HG02938 (cell line): Measurements from ENCODE around the gene STIM2.
"Not testable (repeated sequence)": the region's sequence is repeated elsewhere in the genome, so short reads cannot be mapped to it uniquely, and the experiment has no call there.

Source experiments
- ATAC-seq: cut with Tn5 transposase; IDR thresholded peaks from one replicate; pipeline ENCODE4 v1.9.1; 2021; ENCODE audit warnings: mild to moderate bottlenecking, moderate library complexity; ENCODE audit not compliant: unreplicated experiment

STIM2 gene

GRCh38 chr4:26947318-26947717 lies 86.7 kb downstream of the STIM2 start:
- no peak for ATAC-seq

DNA sequence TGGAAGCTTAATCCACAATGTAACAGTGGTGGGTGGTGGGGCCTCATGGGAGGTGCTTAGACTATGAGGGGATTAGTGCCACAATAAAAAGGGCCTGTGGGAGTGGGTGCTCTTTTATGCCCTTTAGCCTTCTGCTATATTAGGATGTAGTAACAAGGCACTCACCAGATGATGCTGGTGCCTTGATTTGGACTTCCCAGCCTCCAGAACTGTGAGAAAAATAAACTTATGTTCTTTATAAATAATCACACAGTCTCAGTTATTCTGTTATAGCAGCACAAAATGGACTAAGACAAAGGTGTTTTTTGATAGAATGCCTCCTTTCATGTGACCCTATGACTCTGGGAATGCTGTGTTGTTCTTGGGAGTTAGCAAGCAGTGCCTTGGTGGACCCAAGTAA lies 89.8 kb downstream of the STIM2 start:
- ATAC-seq: no peak

- no peak for ATAC-seq
Observed at GRCh38 chr4:26952891-26953290, 92.2 kb downstream of the STIM2 start.

DNA sequence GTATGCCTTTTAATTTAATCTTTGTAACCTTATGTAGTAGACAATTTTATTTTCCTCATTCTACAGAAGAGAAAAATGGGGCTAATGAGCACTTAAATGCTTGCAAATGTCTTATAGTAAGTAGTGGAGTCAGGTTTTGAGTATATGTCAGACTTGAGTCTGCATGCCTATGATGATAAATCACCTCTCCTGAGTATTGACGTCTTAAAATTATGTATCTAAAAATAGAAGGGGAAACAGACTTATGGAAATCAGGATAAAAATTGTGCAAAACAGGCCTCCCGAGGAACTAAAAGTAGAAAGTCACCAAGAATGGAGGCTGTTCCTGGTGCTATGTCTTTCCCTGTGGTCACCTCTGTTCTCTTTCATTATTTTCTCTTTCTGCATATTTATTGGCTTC lies 92.7 kb downstream of the STIM2 start:
- ATAC-seq: no peak

GRCh38 chr4:26953770-26954423 lies 93.3 kb downstream of the STIM2 start:
- ATAC-seq: no peak

DNA sequence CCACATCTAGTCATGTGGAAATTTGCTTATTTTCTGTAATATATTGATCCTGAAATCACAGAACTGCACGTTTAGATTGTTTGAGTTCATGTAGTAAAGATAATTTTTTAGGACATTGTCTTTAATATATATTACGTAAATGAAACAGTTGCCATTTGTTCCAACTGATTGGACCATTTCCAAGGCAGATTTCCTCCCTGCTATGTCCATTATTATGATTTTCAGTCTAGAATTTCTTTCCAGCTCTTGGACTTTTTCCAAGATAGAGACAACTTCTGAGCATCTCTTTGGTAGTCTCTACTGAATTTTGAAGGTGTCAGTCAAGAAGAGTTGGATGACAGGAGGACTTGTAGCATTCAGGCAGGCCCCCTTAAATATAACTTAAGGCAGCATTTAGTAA lies 94.6 kb downstream of the STIM2 start:
- ATAC-seq: no peak

DNA sequence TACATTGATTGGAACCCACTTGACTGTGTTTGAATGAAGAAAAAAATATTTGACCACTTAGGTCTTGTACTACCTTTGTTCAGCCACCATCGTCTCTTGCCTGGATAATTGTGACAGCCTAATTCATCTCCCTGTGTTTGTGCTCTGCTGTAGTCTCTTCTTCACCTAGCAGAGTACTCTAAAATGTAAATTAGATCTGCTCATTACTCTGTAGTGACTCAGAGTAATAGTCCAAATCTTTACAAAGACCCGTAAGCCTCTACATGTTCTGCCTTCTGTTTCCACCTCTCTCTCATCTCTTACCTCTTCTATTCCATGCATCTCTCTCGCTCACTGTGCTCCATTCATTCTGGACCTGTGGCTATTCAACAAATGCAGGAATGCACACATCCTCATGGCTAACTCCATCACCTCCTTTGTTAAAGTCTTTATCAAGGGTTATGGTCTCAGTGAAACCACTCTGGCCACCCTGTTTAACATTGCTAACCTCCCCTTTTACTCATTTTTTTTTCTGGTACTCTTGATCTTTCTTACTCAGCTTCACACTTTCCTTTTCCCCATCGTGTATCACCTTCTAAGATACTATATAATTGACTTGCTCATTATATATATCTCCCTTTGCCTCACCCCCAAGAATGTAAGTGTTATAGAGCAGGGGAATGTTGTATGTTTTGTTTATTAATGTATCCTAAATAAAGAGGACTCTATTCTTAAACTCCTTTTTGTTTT lies 98.4 kb downstream of the STIM2 start:
- no peak for ATAC-seq

- ATAC-seq: no peak
Observed at GRCh38 chr4:26959654-26960047, 99.0 kb downstream of the STIM2 start.

- no peak for ATAC-seq
Observed at GRCh38 chr4:26962720-26963119, 102.1 kb downstream of the STIM2 start.

- no peak for ATAC-seq
Observed at GRCh38 chr4:26964512-26964911, 103.9 kb downstream of the STIM2 start.

DNA sequence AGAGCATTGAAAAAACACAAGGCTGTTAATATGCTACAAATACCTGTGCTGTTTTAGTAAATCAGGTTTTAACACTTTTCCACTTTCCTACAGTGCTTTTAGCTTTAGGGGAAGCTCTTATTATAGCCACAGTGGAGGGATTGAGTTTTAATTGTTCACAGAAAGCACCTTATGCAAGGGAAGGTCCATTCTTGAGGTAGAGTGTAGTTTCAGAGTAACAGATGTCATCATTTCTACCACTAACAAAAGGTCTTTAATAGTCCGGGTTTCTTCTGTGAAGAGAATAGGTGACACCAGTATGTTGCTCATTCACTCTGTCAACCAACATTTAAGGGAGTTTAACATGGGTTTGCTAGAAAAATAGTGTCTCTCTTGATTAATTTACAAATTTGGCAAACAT lies 104.4 kb downstream of the STIM2 start:
- ATAC-seq: peak; percentile 68

DNA sequence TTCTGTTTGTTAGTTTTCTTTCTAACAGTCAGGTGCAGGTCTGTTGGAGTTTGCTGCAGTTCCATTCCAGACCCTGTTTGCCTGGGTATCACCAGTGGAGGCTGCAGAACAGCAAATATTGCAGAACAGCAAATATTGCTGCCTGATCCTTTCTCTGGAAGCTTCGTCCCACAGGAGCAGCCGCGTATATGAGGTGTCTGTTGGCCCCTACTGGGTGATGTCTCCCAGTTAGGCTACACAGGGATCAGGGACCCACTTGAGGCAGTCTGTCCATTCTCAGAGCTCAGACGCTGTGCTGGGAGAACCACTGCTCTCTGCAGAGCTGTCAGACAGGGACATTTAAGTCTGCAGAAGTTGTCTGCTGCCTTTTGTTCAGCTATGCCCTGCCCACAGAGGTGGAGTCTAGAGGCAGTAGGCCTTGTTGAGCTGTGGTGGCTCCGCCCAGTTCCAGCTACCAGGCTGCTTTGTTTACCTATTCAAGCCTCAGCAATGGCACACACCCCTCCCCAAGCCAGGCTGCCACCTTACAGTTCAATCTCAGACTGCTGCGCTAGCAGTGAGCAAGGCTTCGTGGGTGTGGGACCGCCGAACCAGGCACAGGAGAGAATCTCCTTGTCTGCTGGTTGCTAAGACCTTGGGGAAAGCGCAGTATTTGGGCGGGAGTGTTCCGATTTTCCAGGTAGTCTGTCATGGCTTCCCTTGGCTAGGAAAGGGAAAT lies 115.0 kb downstream of the STIM2 start:
- not testable (repeated sequence) for ATAC-seq

DNA sequence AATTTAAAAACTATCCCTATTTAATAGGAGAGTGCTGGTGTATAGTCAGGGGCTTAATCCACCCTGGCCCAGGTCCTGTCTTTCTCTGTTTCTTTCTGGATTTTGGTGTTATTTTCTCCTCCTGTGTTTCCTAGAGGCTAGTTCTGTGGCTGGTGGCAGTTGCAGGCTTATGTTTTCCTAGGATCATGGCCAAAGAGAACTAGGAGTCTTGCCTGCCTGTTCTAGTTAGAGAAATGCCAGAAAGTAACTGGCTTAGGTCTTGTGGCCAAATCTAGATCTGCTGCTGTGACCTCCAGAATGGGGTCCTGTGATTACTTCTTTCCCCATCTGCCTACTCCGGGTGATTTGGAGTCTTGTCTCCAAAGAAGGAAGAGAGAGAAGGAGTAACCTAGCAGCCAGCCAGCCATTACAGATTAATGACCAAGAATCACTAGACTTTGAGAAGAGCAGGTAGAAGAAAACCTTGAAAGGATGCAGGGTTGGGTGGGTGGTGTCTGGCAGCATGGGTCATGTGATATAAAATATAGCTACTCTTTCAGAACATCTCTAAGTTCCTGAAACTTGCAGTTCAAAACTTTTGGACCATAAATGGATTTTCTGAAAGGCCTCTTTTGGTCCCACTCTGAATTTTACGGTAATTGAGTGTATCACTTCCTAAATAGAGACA lies 117.9 kb downstream of the STIM2 start:
- no peak for ATAC-seq

- ATAC-seq: no peak
Observed at GRCh38 chr4:26984896-26985295, 124.3 kb downstream of the STIM2 start.

DNA sequence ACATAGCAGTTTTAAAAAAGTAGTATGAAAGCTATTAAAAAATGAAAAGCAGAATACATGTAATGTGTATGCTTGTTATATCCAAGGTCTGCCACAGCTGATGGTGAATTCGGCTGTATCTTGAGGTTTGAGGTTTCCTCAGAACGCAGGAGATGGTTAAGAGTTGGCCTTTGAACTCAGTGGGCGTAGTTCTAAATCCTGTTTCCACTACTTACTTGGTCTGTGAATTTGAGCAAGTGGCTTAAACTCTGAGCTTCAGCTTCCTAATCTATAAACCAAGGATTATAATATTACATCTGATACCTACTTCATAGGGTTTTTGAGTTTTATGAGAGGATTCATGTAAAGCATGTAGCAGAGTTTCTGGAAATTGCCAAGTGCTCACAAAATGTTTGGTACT lies 125.2 kb downstream of the STIM2 start:
- peak; percentile 90 for ATAC-seq

DNA sequence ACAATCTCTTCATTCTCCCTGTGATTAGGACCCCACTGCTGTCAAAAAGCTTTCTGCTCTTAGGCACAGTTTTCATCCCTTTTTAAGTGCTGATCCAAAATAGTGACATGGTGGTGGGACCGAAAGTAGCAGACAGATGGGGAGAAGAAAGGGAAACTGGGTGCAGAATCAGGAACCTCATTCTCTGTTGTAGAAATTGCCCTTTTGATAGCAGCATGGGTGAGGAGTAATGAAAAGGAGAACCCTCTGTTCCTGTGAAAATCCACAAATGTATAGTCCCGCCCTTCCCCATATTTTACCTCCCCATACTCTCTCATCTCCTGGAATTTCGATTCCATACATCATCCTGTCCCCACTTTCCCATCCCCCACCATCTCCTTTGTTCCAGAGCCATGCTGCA lies 126.5 kb downstream of the STIM2 start:
- ATAC-seq: no peak

DNA sequence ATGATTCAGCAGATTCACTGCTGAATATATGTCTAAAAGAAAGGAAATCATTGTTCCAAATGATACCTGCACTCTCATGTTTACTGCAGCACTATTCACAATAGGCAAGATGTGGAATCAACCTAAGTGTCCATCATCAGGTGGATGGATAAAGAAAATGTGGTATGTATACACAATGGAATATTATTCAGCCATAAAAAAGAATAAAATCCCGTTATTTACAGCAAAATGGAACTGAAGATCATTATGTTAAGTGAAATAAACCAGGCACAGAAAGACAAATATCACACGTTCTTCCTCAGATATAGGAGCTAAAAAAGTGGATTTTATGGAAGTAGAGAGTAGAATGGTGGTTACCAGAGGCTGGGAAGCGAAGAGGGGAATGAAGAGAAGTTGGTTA lies 130.4 kb downstream of the STIM2 start:
- no peak for ATAC-seq

GRCh38 chr4:26992657-26993361 lies 132.2 kb downstream of the STIM2 start:
- peak; percentile 96 for ATAC-seq

- ATAC-seq: no peak
Observed at GRCh38 chr4:26993539-26993938, 132.9 kb downstream of the STIM2 start.

DNA sequence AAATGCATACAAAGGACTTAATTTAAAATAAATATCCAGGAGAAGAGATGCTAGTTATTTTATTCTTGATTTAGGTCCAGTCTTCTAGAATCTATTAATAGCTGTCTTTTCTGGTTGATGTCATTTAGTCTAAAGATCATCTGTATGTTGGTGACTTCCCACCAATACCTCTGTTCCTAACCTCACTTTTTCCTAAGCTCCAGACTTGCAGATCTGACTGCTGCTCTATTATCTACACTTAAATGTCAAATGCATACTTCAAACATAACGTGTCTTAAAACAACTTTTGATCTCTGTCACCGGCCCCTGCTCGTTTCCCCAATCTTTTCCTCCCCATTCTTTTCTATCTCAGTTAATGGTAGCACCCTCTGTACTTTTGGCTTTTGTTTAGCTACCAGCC lies 133.3 kb downstream of the STIM2 start:
- ATAC-seq: no peak

- ATAC-seq: no peak
Observed at GRCh38 chr4:26995316-26995715, 134.7 kb downstream of the STIM2 start.
